Measurements from ENCODE around the gene ARHGAP26. TPM values are rescaled to one million over a fixed set of nuclear protein-coding genes. Genes with fewer than 3 reads are reported as not detected.

Gene ARHGAP26
- total and polyA plus RNA-seq, 2 experiments from 2014 or later, result 9.5 to 16.8 TPM

DNA sequence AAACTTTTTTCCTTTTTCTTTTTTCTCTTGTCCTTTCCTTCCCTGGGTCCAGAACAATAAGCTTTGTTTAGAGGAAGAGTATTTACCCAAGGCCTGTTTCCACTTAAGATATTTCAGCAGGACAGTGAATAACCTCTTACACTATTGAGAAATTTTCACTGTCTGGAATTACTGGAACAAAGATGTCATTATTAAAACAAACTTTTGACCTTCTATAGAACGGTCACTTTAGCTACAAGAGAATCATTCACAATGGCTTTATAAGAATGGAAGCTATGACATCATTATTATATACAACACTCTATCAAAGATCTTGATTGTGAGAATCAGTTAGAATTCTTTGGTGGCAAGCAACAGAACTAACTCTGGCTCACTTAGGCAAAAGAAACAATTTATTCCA, 22.0 kb upstream of the ARHGAP26 start:
- Histone ChIP-seq H2AFZ (no peak overlapping the region), H3K4me2 (no peak overlapping the region), H4K20me1 (replicated peaks; ENCODE audit: insufficient read depth) (peaks cover 3% of the 10 kb centered on the region; the same call in 1 of the 2 replicates), H3K4me1 (ENCODE audit: insufficient read depth) (peaks cover 10% of the 10 kb centered on the region), H3K9me2 (ENCODE audit: insufficient read depth) (no peaks in the 10 kb centered on the region), H3K27me3 (ENCODE audit: insufficient read depth) (no peaks in the 10 kb centered on the region), H3K4me3 (no peak overlapping the region), H3K27ac (ENCODE audit: low read depth) (0 out of 2 replicates have a peak overlapping the region, but pooled peaks have one; percentile 15), H3F3A (replicated peaks; ENCODE audit: low read depth) (no peaks in the 10 kb centered on the region), H3K79me2 (replicated peaks; ENCODE audit: insufficient read depth) (no peaks in the 10 kb centered on the region), H3K36me3 (ENCODE audit: insufficient read depth) (peaks cover 15% of the 10 kb centered on the region)
- TF ChIP-seq ZNF114 (CRISPR knock-in tag; IDR thresholded peaks at IDR 0.05), result no peak
- no peak for TF ChIP-seq CREB1 (CRISPR knock-in tag; IDR thresholded peaks at IDR 0.05; ENCODE audit: low read depth)
- no peak for TF ChIP-seq JUNB (IDR thresholded peaks at IDR 0.05; ENCODE audit: unreplicated experiment)
- no peak for TF ChIP-seq NANOG (IDR thresholded peaks at IDR 0.05; ENCODE audit: borderline replicate concordance)
- no peak for TF ChIP-seq ETS1 (IDR thresholded peaks at IDR 0.05)
- TF ChIP-seq EZH2phosphoT487 (IDR thresholded peaks at IDR 0.05; ENCODE audit: unreplicated experiment), result no peak
- TF ChIP-seq, protein P1, sequence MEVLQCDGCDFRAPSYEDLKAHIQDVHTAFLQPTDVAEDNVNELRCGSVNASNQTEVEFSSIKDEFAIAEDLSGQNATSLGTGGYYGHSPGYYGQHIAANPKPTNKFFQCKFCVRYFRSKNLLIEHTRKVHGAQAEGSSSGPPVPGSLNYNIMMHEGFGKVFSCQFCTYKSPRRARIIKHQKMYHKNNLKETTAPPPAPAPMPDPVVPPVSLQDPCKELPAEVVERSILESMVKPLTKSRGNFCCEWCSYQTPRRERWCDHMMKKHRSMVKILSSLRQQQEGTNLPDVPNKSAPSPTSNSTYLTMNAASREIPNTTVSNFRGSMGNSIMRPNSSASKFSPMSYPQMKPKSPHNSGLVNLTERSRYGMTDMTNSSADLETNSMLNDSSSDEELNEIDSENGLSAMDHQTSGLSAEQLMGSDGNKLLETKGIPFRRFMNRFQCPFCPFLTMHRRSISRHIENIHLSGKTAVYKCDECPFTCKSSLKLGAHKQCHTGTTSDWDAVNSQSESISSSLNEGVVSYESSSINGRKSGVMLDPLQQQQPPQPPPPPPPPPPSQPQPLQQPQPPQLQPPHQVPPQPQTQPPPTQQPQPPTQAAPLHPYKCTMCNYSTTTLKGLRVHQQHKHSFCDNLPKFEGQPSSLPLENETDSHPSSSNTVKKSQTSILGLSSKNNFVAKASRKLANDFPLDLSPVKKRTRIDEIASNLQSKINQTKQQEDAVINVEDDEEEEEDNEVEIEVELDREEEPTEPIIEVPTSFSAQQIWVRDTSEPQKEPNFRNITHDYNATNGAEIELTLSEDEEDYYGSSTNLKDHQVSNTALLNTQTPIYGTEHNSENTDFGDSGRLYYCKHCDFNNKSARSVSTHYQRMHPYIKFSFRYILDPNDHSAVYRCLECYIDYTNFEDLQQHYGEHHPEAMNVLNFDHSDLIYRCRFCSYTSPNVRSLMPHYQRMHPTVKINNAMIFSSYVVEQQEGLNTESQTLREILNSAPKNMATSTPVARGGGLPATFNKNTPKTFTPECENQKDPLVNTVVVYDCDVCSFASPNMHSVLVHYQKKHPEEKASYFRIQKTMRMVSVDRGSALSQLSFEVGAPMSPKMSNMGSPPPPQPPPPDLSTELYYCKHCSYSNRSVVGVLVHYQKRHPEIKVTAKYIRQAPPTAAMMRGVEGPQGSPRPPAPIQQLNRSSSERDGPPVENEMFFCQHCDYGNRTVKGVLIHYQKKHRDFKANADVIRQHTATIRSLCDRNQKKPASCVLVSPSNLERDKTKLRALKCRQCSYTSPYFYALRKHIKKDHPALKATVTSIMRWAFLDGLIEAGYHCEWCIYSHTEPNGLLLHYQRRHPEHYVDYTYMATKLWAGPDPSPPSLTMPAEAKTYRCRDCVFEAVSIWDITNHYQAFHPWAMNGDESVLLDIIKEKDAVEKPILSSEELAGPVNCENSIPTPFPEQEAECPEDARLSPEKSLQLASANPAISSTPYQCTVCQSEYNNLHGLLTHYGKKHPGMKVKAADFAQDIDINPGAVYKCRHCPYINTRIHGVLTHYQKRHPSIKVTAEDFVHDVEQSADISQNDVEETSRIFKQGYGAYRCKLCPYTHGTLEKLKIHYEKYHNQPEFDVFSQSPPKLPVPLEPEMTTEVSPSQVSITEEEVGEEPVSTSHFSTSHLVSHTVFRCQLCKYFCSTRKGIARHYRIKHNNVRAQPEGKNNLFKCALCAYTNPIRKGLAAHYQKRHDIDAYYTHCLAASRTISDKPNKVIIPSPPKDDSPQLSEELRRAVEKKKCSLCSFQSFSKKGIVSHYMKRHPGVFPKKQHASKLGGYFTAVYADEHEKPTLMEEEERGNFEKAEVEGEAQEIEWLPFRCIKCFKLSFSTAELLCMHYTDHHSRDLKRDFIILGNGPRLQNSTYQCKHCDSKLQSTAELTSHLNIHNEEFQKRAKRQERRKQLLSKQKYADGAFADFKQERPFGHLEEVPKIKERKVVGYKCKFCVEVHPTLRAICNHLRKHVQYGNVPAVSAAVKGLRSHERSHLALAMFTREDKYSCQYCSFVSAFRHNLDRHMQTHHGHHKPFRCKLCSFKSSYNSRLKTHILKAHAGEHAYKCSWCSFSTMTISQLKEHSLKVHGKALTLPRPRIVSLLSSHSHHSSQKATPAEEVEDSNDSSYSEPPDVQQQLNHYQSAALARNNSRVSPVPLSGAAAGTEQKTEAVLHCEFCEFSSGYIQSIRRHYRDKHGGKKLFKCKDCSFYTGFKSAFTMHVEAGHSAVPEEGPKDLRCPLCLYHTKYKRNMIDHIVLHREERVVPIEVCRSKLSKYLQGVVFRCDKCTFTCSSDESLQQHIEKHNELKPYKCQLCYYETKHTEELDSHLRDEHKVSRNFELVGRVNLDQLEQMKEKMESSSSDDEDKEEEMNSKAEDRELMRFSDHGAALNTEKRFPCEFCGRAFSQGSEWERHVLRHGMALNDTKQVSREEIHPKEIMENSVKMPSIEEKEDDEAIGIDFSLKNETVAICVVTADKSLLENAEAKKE (CRISPR knock-in tag; IDR thresholded peaks at IDR 0.05), result no peak
- H3K4me3 Mint-ChIP-seq, result no peak overlapping the region
- ATAC-seq, result no peak
- DNase-seq (ENCODE audit: low spot score), result no peak
- peaks cover 13% of the 10 kb centered on the region for H3K4me1 Mint-ChIP-seq
- no peak overlapping the region for H3K27ac Mint-ChIP-seq
- peaks cover 4% of the 10 kb centered on the region for H3K27me3 Mint-ChIP-seq (ENCODE audit: insufficient read depth, low read depth, poor library complexity)
- no peaks in the 10 kb centered on the region for H3K36me3 Mint-ChIP-seq (ENCODE audit: low read depth)
- H3K9me3 Mint-ChIP-seq, result no peaks in the 10 kb centered on the region

Data from GM23338 (cell line).